Calu3 (cell line): Measurements from ENCODE around the gene TUT4. TPM values are rescaled to one million over a fixed set of nuclear protein-coding genes. Genes with fewer than 3 reads are reported as not detected.

Source experiments
- BruUV-seq: library from RNA; stranded (reverse); fragments of 400-500 nt; replicated peaks from 2 replicates; lab custom pipeline; 2021; lab: Mats Ljungman, UMichigan
- CTCF ChIA-PET: fragments of 300-600 bp; sonication (Branson Sonifier 250); formaldehyde crosslinking; loops from one replicate; lab custom pipeline; 2022; ENCODE audit warnings: antibody characterized with exemption; lab: Charles Lee
- DNase-seq: peaks from one replicate; pipeline ENCODE4 v3.0.0; 2022
- H3K27ac Mint-ChIP-seq: one replicate; pipeline ENCODE4 v1.8.0; 2022; ENCODE audit warnings: mixed read lengths; ENCODE audit not compliant: unreplicated experiment
- H3K27me3 Mint-ChIP-seq: one replicate; pipeline ENCODE4 v1.8.0; 2022; ENCODE audit warnings: mixed read lengths; ENCODE audit not compliant: unreplicated experiment
- H3K36me3 Mint-ChIP-seq: one replicate; pipeline ENCODE4 v1.8.0; 2022; ENCODE audit warnings: mild to moderate bottlenecking, moderate library complexity, mixed read lengths; ENCODE audit not compliant: insufficient read depth, unreplicated experiment
- H3K4me1 Mint-ChIP-seq: one replicate; pipeline ENCODE4 v1.8.0; 2022; ENCODE audit warnings: mild to moderate bottlenecking, low read depth, mixed read lengths; ENCODE audit not compliant: unreplicated experiment
- H3K4me3 Mint-ChIP-seq: one replicate; pipeline ENCODE4 v1.8.0; 2022; ENCODE audit warnings: mild to moderate bottlenecking, low read depth, moderate library complexity, mixed read lengths; ENCODE audit not compliant: unreplicated experiment
- H3K9me3 Mint-ChIP-seq: one replicate; pipeline ENCODE4 v1.8.0; 2022; ENCODE audit warnings: low read depth, mixed read lengths; ENCODE audit not compliant: unreplicated experiment
- CTCF ChIP-seq: fragments of 200-600 bp; IDR thresholded peaks from one replicate; pipeline ENCODE4 v1.8.0; 2022; ENCODE audit warnings: antibody characterized with exemption; ENCODE audit not compliant: unreplicated experiment
- intact Hi-C: fragments of 100-400 bp; cut with micrococcal nuclease; formaldehyde crosslinking; loops from one replicate; pipeline ENCODE4 v1.10.0; 2022; ENCODE audit not compliant: unreplicated experiment
- total RNA-seq: library from RNA; stranded (reverse); gene quantifications from 2 replicates; pipeline ENCODE4 v1.2.3, GENCODE V29; 2022

TUT4 gene
- total RNA-seq, 1 experiment from 2014 or later: 55.9 TPM

GRCh38 chr1:52413410-52413989 is 139.4 kb downstream of the TUT4 start:
- H3K9me3 Mint-ChIP-seq: no peaks in the 10 kb centered on the region
- peaks cover 73% of the 10 kb centered on the region for H3K36me3 Mint-ChIP-seq
- intact Hi-C loops: no loop called here
- no peak overlapping the region for H3K27ac Mint-ChIP-seq
- H3K4me3 Mint-ChIP-seq: no peak overlapping the region
- DNase-seq: no peak
- no peak for TF ChIP-seq CTCF
- no peaks in the 10 kb centered on the region for H3K27me3 Mint-ChIP-seq
- H3K4me1 Mint-ChIP-seq: no peaks in the 10 kb centered on the region
- BruUV-seq: no TSS peak
- CTCF ChIA-PET: interaction anchor here (0.5 to 1.3 kb wide), 2 partner anchors 9 to 47 kb away, joined by 3 to 4 read pairs; partner anchors contain the start of genes ORC1 and PRPF38A

GRCh38 chr1:52404975-52405338 is 147.9 kb downstream of the TUT4 start:
- Mint-ChIP-seq H3K27ac (peak overlapping the region; percentile 94), H3K4me1 (peaks cover 24% of the 10 kb centered on the region), H3K36me3 (peaks cover 53% of the 10 kb centered on the region), H3K9me3 (no peaks in the 10 kb centered on the region), H3K27me3 (no peaks in the 10 kb centered on the region), H3K4me3 (peak overlapping the region; percentile 100)
- TF ChIP-seq CTCF: no peak
- CTCF ChIA-PET: interaction anchor here (0.5 to 1.6 kb wide), 6 partner anchors 8 to 280 kb away, joined by 3 to 8 read pairs (median 3); partner anchors contain the start of genes CC2D1B and TUT4
- DNase-seq: no peak
- intact Hi-C loops: loop anchor here (10.0 kb wide), 1 partner anchor 280 kb away; no protein-coding TSS in a partner anchor
- no TSS peak for BruUV-seq

DNA sequence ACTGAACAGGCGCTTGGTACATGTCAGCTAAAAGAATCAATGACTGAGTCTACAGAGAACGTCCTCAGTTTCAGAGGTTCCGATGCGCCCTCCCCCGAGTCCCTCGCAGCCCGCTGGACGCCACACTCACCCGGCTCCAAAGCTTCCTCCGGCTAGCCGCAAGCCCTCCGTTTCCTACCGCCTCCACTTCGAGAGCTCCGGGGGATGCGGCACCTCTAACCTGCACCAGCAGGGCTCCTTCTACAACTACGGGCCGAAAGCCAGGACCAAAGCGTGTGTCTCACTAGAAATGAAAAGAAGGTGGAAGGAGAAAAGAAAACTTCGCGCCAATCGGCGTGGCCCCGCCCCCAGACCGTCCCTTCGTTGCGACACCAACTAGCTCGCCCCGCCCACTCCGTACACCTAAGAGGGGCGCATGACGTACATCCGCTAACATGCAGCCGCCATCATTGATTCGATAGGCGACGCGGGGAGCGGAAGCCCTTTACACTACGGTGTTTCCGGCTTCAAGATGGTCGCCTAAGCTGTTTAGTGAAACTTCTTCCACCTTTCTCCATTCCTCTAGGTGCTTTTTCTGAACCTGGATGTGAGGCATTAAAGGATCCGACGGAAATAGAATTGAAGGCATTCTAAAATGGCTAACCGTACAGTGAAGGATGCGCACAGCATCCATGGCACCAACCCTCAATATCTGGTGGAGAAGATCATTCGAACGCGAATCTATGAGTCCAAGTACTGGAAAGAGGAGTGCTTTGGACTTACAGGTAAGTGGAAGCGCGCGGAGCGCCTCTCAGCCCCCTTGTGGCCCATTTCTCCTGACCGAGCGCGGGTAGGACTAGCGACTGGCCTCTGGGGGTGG is 148.5 kb downstream of the TUT4 start, which contains the start of the genes ORC1 and PRPF38A:
TSS of gene ORC1 (minus strand) at position 308 of the 859 bp plus-strand sequence. CDS start 2,200 bp downstream, outside the sequence.
TSS of gene PRPF38A (plus strand) at position 487 of the 859 bp plus-strand sequence. CDS start at position 635, 148 bp downstream.
- TF ChIP-seq CTCF: peak; percentile 51
- peak within 1 kb of the TSS; percentile 94 for H3K27ac Mint-ChIP-seq
- H3K4me1 Mint-ChIP-seq: peaks cover 24% of the 10 kb centered on the region
- CTCF ChIA-PET: interaction anchor here (0.6 to 1.6 kb wide), 7 partner anchors 9 to 280 kb away, joined by 3 to 8 read pairs (median 3); partner anchors contain the start of genes CC2D1B and TUT4
- peak within 1 kb of the TSS; percentile 100 for H3K4me3 Mint-ChIP-seq
- H3K27me3 Mint-ChIP-seq: no peaks in the 10 kb centered on the region
- intact Hi-C loops: loop anchor here (10.0 kb wide), 1 partner anchor 280 kb away; no protein-coding TSS in a partner anchor
- DNase-seq: peak; percentile 96
- H3K36me3 Mint-ChIP-seq: peaks cover 53% of the 10 kb centered on the region
- BruUV-seq: TSS peak; percentile 76
- no peaks in the 10 kb centered on the region for H3K9me3 Mint-ChIP-seq

DNA sequence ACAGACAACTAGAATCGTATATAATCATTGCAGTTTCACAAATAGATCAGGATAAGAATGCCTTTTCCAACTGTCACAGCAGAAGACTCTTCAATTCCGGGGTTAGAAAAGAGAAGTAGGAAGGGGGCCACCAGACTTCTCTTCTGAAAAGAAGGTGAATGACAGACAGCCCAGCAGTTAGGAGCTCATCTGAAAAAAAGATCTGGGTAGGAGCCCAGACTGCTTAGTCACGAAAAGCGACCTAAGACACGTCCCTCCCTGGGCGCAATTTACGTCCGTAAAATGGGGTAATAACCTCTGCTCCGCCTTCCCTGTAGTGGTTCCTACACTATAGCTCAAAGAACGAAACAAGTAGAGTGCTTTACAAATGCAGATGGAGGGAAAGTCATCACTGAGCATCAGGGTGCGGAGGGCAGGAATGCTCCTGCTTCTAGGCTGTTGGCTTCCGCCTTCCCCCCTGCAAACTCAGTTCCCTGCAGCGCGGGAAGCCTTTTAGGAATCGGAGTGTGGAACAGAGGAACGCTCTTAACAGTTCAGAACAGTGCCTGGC is 149.3 kb downstream of the TUT4 start:
- Mint-ChIP-seq H3K27me3 (no peaks in the 10 kb centered on the region), H3K27ac (peak overlapping the region; percentile 94), H3K36me3 (peaks cover 53% of the 10 kb centered on the region), H3K4me1 (peaks cover 24% of the 10 kb centered on the region), H3K4me3 (peak overlapping the region; percentile 100), H3K9me3 (no peaks in the 10 kb centered on the region)
- BruUV-seq: TSS peak; percentile 58
- intact Hi-C loops: loop anchor here (10.0 kb wide), 1 partner anchor 281 kb away; no protein-coding TSS in a partner anchor
- peak; percentile 35 for DNase-seq
- no peak for TF ChIP-seq CTCF
- CTCF ChIA-PET: interaction anchor here (0.9 to 1.6 kb wide), 3 partner anchors 37 to 276 kb away, joined by 3 to 8 read pairs (median 3); partner anchors contain the start of gene CC2D1B
